ENCODE results near the gene CDKN3.

The CDKN3 gene, protein sequence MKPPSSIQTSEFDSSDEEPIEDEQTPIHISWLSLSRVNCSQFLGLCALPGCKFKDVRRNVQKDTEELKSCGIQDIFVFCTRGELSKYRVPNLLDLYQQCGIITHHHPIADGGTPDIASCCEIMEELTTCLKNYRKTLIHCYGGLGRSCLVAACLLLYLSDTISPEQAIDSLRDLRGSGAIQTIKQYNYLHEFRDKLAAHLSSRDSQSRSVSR

DNA sequence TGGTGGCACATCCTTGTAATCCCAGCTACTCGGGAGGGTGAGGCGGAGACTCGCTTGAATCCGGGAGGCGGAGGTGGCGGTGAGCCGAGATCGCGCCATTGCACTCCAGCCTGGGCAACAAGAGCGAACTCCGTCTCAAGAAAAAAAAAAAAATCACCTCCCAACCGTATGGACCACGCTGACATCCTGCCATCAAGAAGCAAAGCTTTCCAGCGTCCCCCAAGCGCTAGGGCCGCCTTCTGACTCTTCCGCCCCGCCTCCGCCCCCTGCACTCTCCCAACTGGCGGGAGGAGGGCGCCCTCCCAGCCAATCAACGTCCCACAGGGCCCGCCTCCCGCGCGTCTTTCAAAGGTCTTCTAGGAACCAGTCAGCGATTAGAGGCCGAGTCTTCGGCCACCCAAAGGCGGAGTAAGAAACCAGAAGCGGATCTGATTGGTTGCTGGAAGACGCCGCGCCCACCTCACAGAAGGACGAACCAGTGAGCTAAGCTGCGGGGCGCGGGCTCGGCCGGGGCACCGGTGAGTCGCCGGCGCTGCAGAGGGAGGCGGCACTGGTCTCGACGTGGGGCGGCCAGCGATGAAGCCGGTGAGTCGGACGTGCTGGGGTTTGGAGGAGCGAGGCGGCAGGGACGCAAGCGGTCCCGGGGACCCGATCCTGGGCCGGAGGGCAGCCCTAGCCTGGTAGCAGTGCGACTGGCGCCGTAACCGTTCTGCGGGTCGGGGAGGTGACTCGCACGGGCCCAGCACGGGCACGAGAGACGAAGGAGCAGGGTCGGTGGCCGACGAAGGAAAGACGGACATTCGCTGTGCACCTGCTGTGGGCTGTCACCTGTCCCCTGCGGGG is at the start of gene CDKN3:
TSS of gene CDKN3 (plus strand) at position 515 of the 843 bp plus-strand sequence. CDS start at position 577, 62 bp downstream.
- H3K4me3 Mint-ChIP-seq: peak within 1 kb of the TSS; percentile 83
- no peaks in the 10 kb centered on the region for H3K9me3 Mint-ChIP-seq
- peaks cover 8% of the 10 kb centered on the region for H3K36me3 Mint-ChIP-seq
- H3K4me1 Mint-ChIP-seq: peaks cover 22% of the 10 kb centered on the region
- DNase-seq (ENCODE audit: low spot score in 2 of 2) (peak; percentile 87 to 98), ATAC-seq (peak; percentile 97)
- H3K27ac Mint-ChIP-seq: peak within 1 kb of the TSS; percentile 84

DNA sequence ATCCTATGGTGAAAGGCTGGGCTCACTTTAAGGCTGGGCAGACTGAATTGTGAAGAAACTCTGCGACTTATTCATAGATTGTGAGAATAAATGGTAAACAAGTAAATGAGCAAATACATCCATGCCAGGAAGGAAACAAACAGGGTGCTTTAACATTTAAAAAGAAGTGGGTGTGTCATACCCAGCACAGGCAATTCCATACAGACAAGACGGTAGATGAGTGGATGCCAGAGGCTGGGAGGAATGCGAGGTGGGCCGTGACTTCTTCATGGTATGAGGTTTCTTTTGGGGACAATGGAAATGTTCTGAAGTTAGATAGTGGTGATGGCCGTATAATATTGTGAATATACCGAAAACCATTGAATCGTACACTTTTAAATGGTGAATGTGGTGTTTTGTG is 49.8 kb upstream of the CDKN3 start:
- no peak overlapping the region for H3K27ac Mint-ChIP-seq
- no peaks in the 10 kb centered on the region for H3K4me1 Mint-ChIP-seq
- no peak overlapping the region for H3K4me3 Mint-ChIP-seq
- DNase-seq (ENCODE audit: low spot score in 2 of 2): no peak
- H3K36me3 Mint-ChIP-seq: no peaks in the 10 kb centered on the region
- no peaks in the 10 kb centered on the region for H3K9me3 Mint-ChIP-seq
- no peak for ATAC-seq

DNA sequence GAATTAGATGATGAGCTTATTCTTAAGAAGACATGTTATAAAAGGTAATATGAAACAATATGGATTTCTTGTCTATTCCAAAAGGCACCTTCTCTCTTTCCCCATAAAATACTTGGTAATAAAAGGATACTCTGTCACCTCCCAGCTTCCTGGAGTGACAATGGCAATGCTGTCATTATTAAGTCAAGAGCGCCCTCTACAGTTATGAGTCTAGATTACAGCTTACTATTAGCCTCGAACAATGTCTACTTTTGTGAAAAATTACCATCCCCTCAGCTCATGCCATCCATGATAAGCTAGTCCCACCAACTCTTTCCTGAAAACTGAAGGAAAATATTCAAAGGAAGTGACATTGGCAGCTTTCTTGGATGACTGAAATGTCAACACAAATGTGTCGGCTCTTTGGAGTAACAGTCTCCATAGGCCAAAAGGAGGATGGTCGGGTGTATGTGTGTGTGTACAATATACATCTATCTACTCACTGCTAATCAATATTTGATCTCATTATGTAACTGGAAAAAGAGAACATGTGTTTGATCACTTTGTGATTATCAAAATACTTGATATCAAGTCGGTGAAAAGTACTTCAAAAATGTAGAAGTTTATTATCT is 48.7 kb upstream of the CDKN3 start:
- ATAC-seq (peak; percentile 28), DNase-seq (ENCODE audit: low spot score in 2 of 2) (no peak)
- no peaks in the 10 kb centered on the region for H3K36me3 Mint-ChIP-seq
- no peaks in the 10 kb centered on the region for H3K4me1 Mint-ChIP-seq
- no peak overlapping the region for H3K4me3 Mint-ChIP-seq
- no peaks in the 10 kb centered on the region for H3K9me3 Mint-ChIP-seq
- H3K27ac Mint-ChIP-seq: no peak overlapping the region

DNA sequence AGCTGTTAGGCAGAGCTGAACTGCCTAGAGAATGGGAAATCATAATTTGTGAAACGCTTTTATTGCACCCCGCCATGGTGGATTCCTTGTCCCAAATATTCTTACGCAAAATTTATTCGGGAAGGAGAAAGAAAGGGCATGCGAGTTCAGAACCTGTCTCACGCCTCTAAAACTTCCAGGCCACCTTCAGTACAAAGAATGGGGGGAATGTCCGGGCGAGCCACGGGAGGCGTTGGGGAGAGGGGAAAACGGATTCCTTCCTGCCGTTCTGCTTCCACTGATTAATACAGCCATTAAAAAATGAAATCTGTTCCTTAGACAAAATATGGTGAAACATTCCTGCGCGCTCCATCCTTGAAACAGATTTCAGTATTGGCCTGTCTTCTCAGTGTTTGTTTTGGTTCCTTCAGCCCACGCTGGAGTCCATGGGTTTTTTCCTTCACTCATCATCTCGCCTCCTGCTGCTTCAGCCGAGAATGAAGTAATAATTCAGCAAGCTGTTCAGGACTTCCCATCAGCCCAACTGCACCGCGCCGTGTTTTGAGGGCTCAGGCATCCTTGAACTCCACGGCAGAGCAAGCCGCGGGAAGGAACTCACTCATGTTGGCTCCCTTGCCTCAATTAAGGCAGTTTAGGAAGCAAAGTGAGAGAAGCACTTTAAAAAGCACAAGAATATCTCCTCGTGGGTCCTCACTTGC is 47.7 kb upstream of the CDKN3 start:
- H3K4me3 Mint-ChIP-seq: no peak overlapping the region
- DNase-seq (ENCODE audit: low spot score in 2 of 2) (no peak), ATAC-seq (no peak)
- H3K27ac Mint-ChIP-seq: no peak overlapping the region
- H3K36me3 Mint-ChIP-seq: no peaks in the 10 kb centered on the region
- no peaks in the 10 kb centered on the region for H3K9me3 Mint-ChIP-seq
- no peaks in the 10 kb centered on the region for H3K4me1 Mint-ChIP-seq

DNA sequence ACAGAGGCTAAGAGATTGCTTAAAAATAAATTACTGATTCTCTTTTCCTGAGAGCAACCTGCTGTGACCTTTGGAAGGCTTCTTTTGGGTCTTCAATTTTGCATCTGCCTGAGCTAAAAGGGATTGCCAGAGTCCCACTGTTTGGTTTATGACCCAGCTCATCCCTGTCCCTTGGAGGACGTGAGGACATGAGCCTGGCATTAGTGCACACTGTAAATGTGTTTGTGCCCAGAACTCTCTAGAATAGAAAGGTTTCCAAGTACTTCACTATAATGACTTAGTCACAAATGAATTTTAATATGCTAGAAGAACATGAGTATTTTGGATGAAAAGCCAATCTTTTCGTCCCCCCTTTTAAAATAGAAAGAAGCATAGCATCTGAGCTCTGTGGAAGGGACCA is 47.1 kb upstream of the CDKN3 start:
- H3K9me3 Mint-ChIP-seq: no peaks in the 10 kb centered on the region
- DNase-seq (ENCODE audit: low spot score in 2 of 2) (no peak), ATAC-seq (no peak)
- no peaks in the 10 kb centered on the region for H3K36me3 Mint-ChIP-seq
- H3K27ac Mint-ChIP-seq: no peak overlapping the region
- H3K4me1 Mint-ChIP-seq: no peaks in the 10 kb centered on the region
- no peak overlapping the region for H3K4me3 Mint-ChIP-seq

DNA sequence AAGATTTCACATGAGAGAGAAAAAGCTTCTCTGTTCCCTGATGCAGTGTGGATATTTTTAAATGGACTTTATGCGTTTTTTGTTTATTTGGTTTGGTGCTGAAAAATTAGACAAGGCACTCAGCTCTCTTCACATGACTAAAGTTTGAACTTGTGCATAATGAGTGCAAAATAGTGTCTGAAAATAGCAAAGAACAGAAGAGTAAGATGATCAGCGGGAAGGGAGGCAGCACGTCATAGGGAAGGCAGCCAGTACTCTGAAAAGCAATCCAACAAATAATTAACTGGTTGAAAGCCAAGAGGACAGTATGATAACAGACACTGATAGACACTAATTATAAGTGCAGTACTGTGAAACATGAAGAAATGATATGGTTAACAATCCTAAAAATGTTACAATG is 46.6 kb upstream of the CDKN3 start:
- ATAC-seq: no peak
- no peak for DNase-seq (ENCODE audit: low spot score in 2 of 2)
- Mint-ChIP-seq H3K4me3 (no peak overlapping the region), H3K36me3 (no peaks in the 10 kb centered on the region), H3K27ac (no peak overlapping the region), H3K4me1 (no peaks in the 10 kb centered on the region), H3K9me3 (no peaks in the 10 kb centered on the region)

DNA sequence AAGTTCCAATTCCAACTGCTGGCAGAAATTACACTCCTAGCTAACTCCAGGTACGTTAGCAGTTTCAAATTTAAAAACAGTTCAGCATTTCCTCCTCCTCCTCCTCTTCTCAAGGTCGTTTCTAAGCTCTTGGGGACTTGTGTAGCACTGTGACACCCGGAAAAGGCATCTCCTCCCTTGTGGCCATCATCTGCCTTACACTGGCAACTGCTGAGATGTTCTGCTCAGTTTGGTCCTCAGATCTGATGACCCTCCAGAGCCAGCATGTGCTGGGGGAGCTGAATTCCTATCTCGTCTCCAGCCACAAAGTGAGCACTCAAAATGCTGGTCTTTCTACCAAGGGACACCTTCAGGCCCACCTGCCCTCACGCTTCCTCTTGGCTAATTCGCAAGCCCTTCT is 43.5 kb upstream of the CDKN3 start:
- H3K27ac Mint-ChIP-seq: no peak overlapping the region

DNA sequence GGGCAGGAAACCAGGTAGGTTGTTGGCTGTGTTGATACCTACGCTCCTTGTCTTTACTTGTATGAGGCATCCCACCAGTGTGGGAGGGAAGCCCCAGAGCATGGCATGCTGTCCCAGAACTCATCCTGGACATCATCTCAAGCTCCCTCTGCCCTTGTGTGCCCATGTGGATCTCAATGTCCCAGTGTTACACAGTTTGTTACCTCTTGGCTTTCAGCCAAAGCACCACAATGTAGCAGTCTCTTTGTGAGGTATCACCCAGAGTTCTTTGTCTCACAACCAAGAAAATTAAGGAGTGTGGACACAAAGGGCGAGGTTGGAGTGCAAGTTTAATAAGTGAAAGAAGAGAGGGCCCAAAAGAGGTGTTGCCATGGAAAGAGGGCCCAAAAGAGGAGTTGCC is 43.1 kb upstream of the CDKN3 start:
- no peak overlapping the region for H3K4me3 Mint-ChIP-seq
- H3K36me3 Mint-ChIP-seq: no peaks in the 10 kb centered on the region
- no peaks in the 10 kb centered on the region for H3K4me1 Mint-ChIP-seq
- ATAC-seq (peak; percentile 11), DNase-seq (ENCODE audit: low spot score in 2 of 2) (no peak)
- H3K27ac Mint-ChIP-seq: no peak overlapping the region
- no peaks in the 10 kb centered on the region for H3K9me3 Mint-ChIP-seq

More for the DNA sequence above, 43.5 kb upstream of the CDKN3 start:
- DNase-seq (ENCODE audit: low spot score in 2 of 2): no peak
- H3K4me3 Mint-ChIP-seq: no peak overlapping the region
- no peaks in the 10 kb centered on the region for H3K4me1 Mint-ChIP-seq
- no peaks in the 10 kb centered on the region for H3K9me3 Mint-ChIP-seq
- no peaks in the 10 kb centered on the region for H3K36me3 Mint-ChIP-seq
- ATAC-seq: peak; percentile 28

DNA sequence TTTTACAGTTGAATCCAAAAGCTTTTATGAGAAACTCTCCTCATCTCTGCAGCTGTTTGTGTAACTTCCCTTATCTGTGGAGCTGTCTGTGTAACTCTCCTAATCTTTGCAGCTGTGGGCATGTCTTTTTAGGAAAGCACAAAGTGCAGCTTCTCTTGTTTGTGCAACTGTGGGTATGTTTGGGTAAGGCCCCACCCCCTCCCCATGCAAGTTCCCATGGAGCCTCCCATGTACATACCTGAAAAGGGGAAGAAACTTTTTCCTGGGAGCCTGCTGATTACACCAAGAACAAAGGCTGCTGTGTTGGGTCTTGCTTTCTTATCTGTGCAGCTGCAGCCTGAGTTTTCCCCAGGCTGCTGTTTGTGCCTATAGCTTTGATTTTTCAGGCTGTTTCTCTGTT is 42.7 kb upstream of the CDKN3 start:
- no peak for DNase-seq (ENCODE audit: low spot score in 2 of 2)
- Mint-ChIP-seq H3K36me3 (no peaks in the 10 kb centered on the region), H3K4me1 (no peaks in the 10 kb centered on the region), H3K4me3 (no peak overlapping the region), H3K27ac (no peak overlapping the region), H3K9me3 (no peaks in the 10 kb centered on the region)
- no peak for ATAC-seq

DNA sequence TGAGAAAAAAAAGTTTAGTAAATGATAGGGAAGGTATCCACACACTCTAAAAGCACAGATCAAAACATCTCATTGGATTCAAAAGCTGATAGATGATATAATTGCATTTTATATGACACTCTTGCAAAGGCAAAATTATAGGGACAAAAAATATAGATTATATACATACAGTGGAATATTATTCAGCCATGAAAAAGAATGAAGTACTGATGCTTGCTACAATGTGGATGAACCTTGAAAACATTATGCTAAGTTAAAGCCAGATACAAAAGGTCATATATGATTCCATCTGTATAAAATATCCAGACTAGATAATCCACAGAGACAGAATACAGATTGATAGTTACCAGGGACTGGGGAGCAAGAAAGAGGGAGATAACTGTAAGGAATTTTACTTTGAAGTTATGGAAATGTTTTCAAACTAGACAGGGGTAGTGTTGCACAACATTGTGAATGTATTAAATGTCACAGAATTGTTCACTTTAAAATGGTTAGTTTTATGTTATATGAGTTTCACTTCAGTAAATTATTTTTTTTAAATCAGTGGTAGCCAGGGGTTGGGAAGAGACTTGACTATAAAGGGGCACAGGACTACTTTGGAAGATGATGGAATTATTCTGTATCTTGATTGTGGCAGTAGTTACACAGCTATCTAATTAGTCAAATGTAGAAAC is 41.7 kb upstream of the CDKN3 start:
- Mint-ChIP-seq H3K27ac (no peak overlapping the region), H3K4me1 (no peaks in the 10 kb centered on the region), H3K4me3 (no peak overlapping the region), H3K36me3 (no peaks in the 10 kb centered on the region), H3K9me3 (no peaks in the 10 kb centered on the region)
- ATAC-seq (no peak), DNase-seq (ENCODE audit: low spot score in 2 of 2) (no peak)

DNA sequence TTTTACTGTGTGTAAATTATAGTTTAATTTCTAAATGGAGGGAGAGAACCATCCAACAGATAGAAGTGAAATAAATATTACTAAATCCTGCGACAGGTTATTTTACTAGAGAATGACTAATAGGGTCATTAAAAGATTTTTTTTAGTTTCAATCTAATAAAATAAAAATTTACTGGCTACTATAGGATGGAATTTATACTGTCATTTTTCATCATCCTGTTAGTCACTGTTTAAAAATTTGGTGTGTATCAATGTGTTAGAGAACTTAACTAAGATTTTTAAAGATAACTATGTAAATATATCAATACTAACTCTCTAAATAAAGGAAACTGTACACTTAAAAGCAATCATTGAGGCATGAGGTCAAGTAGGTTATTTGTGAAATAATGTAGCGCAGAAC is 41.1 kb upstream of the CDKN3 start:
- Mint-ChIP-seq H3K9me3 (no peaks in the 10 kb centered on the region), H3K36me3 (no peaks in the 10 kb centered on the region), H3K27ac (no peak overlapping the region), H3K4me1 (no peaks in the 10 kb centered on the region), H3K4me3 (no peak overlapping the region)
- ATAC-seq (no peak), DNase-seq (ENCODE audit: low spot score in 2 of 2) (no peak)

DNA sequence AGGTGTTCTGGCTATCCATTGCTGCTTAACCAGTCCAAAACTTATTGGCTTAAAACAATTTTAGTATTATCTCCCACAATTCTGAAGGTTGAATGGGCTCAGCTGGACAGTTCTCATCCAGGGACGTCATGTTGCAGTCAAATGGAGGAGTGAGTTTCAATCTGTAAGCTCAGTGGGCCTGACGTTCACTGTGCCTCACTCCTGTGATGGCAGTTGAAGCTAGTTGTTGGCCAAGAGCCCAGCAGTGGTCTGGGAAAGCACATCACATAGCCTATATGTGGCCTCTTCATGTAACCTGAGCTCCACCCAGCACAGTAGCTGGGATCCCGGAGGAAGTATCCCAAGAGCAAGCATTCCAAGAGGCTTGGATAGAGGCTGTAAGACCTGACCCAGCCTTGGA is 40.6 kb upstream of the CDKN3 start:
- ATAC-seq (no peak), DNase-seq (ENCODE audit: low spot score in 2 of 2) (no peak)
- H3K4me1 Mint-ChIP-seq: no peaks in the 10 kb centered on the region
- no peaks in the 10 kb centered on the region for H3K36me3 Mint-ChIP-seq
- no peaks in the 10 kb centered on the region for H3K9me3 Mint-ChIP-seq
- H3K27ac Mint-ChIP-seq: no peak overlapping the region
- H3K4me3 Mint-ChIP-seq: no peak overlapping the region

DNA sequence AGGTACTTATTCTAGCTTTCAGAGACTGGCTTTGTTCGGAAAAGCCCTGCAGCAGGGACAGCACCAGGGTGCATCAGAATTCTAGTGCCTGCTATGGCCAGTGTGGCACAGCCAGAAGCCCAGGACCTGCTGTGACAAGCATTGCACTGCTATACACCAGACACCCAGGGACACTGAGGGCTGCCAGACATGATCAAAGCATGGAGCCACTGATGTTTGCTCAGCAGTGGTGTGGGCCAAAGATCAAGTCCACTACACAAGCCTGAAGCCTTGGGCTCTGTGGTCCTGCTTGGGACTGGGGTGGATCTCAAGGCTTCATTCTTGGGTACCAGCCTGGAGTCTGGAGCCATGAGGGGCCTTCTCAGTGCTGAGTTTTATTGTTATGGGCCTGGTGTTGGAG is 36.1 kb upstream of the CDKN3 start:
- no peaks in the 10 kb centered on the region for H3K36me3 Mint-ChIP-seq
- no peak overlapping the region for H3K4me3 Mint-ChIP-seq
- H3K27ac Mint-ChIP-seq: no peak overlapping the region
- ATAC-seq (no peak), DNase-seq (ENCODE audit: low spot score in 2 of 2) (no peak)
- no peaks in the 10 kb centered on the region for H3K4me1 Mint-ChIP-seq
- H3K9me3 Mint-ChIP-seq: no peaks in the 10 kb centered on the region

DNA sequence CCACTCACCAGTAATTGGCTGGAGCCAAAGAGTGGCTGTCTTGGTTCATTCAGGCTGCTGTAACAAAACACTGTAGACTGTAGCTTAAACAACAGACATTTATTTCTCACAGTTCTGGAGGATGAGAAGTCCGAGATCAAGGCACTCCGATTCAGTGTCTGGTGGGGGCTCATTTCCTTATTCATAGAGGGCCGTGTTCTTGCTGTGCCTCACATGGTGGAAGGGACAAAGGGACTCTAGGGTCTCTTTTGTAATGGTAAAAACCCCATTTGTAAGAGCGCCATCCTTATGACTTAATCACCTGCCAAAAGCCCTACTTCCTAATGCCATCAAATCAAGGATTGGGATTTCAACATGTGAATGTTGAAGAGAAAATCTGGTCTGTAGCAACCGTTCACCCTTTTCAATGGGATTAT is 34.7 kb upstream of the CDKN3 start:
- DNase-seq (ENCODE audit: low spot score in 2 of 2): no peak
- Mint-ChIP-seq H3K36me3 (no peaks in the 10 kb centered on the region), H3K4me3 (no peak overlapping the region), H3K9me3 (no peaks in the 10 kb centered on the region), H3K27ac (no peak overlapping the region), H3K4me1 (no peaks in the 10 kb centered on the region)
- ATAC-seq: no peak
